OCI-M1 (cell line): ENCODE results near the gene C1QB.
"Not testable (repeated sequence)": the region's sequence is repeated elsewhere in the genome, so short reads cannot be mapped to it uniquely, and the experiment has no call there.

Experiments
- DNase-seq: peaks from one replicate; lab custom pipeline; 2025; lab: John Stamatoyannopoulos, UW

Gene C1QB

DNA sequence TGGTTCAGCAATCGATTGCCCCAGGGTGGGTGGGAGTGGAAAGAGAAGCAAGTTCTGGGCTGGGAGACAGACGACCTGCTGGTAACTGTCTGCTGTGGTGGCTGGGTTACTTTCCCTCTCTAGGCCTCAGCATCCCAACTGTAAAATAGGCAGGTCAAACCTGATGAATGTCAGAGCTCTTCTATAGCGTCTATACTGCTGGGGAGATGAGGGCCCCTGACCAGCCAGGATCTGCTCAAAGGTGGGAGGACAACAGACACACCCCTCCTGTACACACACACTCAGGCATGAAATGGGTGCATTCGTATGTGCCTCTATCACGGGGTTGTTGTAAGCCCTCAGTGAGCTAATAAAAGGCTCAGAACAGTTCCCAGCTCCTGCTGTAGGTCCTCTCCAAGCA lies 44.9 kb downstream of the C1QB start:
- DNase-seq: no peak

DNA sequence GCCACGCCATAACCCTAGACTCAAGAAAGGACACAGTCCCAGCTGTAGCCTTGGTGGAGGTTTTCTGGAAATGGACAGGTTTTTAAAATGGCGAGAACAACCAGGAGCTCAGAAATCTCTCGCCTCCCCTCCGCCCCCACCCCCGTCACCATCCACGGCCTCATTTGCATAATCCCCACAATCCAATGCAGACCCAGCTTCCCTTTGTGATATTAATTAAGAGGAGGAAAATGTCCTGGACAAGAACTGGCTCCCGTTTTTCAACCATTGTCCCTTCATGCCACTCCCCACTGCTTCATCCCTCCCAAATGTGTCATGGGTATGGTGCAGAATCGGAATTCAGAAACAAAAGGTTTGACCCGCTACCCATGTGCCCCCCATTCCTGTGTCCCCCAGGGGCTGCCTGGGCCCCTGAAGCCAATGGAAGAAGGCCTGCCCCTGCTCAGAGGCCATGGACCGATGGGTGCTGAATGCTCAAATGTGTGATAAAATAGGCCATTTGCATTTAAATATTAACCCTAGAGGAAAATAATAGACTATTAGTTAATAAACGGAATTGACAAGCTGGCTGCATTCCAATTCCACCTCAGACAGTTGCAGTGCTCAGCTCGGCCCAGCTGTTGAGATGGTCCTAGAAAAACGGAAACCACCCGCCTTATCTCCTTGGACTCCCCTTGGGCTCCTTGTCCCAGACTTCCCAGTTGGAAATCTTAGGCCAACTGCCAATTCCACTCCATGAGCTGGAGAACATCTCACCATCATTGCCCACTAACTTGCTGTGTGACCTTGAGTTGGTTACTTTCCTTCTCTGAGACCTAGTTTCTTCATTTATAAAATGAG lies 46.9 kb downstream of the C1QB start:
- no peak for DNase-seq

DNA sequence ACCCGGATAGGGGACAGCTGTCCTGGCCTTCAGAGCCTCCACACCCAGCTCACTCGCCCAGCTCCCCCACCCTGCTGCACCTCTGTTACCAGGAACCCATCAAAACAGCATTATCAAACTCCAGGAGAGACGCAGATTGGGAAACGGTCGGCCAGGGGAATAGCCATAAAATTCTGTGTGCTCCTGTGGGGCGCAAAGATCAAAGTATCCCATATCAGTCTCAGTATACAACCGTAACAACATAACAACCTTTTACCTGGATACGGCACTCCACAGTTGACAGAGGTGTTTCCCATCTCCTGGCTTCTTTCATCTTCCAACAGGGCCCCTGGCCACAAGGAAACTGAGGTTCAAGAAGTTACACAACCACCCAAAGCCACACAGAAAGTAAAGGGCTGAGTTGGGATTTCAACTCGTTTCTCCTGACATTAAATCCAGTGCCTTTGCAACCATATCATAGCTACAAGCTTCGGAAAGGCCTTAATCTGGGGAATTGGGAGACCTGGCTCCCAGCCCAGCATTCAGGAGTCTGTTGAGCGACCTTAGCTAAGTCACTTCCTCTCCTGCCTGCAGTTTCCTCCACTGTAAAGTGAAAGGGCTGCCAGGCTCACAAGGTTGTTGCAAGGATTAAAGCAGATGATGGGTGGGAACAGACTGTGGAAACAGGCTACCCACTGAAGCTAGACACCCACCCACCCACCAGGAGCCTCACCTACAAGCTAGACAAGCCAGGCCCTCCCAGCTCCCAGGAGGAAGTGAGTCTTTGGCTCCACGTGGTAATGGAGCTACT lies 49.5 kb downstream of the C1QB start:
- peak; percentile 12 for DNase-seq

DNA sequence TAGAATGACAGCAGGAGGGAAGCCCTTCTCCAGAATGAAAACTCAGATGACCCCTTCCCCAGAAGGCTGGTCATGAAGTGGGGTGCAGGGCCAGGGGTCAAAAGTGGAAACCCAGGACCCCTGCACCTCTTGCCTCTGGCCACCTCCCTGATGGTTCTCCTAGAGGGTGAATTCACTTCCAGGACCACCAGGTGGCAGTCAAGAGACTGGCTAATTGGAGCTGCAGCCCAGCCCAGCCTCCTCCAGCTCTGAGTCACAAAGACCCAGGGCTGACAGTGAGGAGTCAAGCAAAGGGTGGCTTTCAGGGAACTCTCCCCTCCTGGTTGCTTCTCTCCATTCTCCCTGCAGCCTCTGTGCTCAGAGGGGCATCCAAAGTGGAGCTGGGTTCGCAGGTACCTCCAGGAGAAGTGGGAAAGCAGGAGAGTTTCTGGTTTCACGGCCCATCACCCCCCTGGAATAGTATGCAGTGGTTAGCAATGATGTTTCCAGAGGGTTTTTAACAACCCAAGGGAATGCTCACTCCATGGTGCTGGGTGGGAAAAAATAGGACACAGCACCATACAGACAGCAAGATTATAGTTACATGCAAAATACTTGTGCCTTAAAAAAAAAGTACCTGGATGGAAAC lies 51.5 kb downstream of the C1QB start:
- peak; percentile 89 for DNase-seq

DNA sequence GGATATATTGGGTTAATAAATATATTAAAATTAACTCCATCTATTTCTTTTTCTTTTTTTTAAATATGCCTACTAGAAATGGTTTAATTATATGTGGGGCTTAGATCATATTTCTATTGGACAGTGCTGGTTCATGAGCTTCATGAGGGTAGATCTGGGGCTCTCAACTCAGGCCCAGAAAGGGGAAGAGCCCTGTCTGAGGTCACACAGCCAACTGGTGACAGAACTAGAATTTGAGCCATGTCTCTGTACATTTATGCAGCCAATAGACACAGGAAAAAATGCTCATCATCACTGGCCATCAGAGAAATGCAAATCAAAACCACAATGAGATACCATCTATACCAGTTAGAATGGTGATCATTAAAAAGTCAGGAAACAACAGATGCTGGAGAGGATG lies 52.5 kb downstream of the C1QB start:
- no peak for DNase-seq

DNA sequence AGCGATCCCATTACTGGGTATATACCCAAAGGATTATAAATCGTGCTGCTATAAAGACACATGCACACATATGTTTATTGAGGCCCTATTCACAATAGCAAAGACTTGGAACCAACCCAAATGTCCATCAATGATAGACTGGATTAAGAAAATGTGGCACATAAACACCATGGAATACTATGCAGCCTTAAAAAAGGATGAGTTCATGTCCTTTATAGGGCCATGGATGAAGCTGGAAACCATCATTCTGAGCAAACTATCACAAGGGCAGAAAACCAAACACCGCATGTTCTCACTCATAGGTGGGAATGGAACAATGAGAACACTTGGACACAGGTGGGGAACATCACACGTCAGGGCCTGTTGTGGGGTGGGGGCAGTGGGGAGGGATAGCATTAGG lies 53.1 kb downstream of the C1QB start:
- not testable (repeated sequence) for DNase-seq

DNA sequence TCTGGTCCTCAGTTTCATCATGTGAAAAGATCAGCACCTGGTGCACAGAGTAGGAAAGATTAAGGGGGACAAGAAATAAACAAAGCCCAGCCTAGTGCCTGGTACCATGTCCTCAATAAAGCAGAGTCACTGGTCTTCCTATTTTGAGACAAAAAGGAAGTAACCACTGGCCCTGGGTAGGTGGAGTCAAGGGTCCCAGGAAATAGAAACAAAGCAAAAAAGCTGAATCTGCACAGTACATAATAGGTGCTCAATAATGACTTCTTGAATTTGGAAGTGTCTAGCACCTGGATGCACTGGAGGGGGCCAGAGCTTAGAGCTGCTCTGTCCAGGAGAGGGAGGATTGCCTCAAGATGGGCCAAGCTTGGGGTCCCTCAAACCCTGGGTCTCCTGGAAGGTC lies 55.7 kb downstream of the C1QB start:
- DNase-seq: peak; percentile 6

DNA sequence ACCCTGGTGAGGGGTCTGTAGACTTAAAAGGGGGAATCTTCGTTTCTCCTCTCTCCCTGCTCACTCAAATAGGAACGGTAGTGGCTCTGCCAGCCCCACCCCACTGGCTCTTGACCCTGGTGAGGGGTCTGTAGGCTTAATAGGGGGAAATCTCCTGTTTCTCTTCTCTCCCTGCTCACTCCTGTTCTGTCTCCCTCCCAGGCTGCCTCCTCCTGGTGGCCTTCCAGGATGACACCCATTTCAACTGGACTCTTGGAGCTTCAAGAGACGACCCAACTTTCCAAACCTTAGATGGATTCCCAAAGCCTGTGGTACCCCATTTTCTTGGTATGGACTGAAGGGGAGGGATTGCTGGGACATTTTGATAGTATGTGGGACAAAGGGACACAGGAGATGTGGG lies 56.2 kb downstream of the C1QB start:
- no peak for DNase-seq

DNA sequence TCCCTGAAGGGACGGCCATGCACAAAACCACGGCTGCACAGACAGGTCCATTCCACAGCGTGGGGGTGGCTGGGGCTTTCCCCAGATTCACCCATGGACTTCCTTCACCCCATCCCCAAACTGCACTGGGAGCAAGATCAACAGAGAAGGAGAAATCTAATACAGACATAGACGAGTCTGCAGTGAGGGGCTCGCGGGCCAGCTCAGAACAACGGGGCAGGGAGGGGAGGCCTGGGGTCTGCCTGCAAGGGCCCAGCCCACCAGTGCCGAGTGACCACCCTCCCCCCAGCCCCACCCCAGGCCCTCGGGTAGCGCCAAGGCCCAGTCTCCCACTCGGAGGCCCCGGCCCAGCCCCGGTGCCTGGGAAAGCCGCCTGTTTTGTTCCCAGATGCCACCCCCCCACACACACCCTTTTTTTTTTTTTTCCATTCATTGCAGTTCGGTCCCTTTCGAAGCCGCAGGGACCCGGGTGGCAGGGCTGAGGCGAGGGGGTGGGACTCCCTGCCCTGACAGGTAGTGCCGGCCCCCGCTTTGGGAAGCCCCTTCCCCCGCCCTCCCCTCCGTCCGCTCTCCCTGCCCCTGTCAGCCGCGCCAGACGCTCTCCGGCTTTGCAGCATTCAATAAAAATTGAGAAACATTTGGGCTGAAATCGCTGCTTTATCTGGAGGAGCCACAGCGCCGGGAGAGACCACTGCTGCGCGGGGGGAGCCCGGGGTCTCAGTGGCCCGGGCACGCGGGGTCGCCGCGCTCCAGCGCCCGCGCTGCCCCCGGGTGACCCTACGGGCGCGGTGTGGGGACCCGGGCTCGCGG lies 57.1 kb downstream of the C1QB start:
- peak; percentile 80 for DNase-seq

DNA sequence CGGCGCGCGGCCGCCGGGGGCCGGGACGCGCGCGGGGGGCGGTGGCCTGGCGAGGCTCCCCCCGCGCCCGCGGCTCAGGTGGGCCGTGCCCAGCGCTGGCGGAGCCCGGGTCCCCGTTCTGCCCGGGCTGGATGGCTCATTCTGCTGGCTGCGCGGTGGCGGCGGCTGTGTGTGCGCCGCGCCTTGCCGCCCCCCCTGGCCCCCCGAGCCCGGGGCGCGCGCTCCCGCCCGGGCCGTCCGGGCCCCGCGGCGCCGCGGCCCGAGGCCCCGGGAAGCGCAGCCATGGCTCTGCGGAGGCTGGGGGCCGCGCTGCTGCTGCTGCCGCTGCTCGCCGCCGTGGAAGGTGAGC lies 57.6 kb downstream of the C1QB start, which contains the start of gene EPHB2:
Gene EPHB2 (plus strand): TSS at position 139 of the 349 bp plus-strand sequence. CDS start 144 bp downstream, at position 283.
- peak; percentile 56 for DNase-seq

DNA sequence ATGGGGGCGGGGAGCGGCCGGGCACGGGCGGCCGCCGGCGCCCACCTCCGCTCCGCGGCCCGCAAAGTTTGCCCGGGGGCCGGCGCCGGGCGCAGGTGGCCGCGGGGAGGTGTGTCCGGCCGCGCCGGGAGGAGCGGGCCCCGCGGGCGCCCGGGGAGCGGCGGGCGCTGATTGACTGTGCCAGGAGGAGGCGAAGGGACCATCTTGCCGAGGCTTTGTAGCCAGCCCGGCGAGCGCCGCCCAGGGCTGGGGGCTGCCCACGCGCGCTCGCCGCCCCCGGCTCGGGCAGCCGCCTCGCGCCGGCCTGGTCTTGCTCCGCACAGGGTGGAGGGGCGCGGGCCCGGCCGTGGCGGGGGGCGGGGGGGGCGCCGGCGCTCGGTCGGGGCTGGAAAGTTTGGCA lies 58.0 kb downstream of the C1QB start:
- DNase-seq: no peak
